Choroid plexus epithelial cell (primary cell): ENCODE results near the gene RBM20.
A peak's percentile ranks its signal among the peaks of the same experiment; 100 is the strongest.

Source experiments
- DNase-seq: peaks from one replicate; pipeline ENCODE4 v3.0.0-alpha.2; 2010; ENCODE audit warnings: low read depth
- H3K4me3 ChIP-seq: 2 replicates; pipeline ENCODE4 v1.5.1; 2011; ENCODE audit warnings: low read depth, mild to moderate bottlenecking, control low read depth, low read length, moderate library complexity
- TF ChIP-seq, protein P1 (sequence below): conservative IDR thresholded peaks from 2 replicates; pipeline ENCODE4 v1.5.1; 2011; ENCODE audit warnings: low read depth, mild to moderate bottlenecking, control low read depth, inconsistent platforms, low read length, moderate library complexity

RBM20 gene

GRCh38 chr10:110643035-110643652, 992 bp upstream of the RBM20 start:
- peak overlapping the region; percentile 70 for H3K4me3 ChIP-seq
- DNase-seq: no peak
- TF ChIP-seq, protein P1, sequence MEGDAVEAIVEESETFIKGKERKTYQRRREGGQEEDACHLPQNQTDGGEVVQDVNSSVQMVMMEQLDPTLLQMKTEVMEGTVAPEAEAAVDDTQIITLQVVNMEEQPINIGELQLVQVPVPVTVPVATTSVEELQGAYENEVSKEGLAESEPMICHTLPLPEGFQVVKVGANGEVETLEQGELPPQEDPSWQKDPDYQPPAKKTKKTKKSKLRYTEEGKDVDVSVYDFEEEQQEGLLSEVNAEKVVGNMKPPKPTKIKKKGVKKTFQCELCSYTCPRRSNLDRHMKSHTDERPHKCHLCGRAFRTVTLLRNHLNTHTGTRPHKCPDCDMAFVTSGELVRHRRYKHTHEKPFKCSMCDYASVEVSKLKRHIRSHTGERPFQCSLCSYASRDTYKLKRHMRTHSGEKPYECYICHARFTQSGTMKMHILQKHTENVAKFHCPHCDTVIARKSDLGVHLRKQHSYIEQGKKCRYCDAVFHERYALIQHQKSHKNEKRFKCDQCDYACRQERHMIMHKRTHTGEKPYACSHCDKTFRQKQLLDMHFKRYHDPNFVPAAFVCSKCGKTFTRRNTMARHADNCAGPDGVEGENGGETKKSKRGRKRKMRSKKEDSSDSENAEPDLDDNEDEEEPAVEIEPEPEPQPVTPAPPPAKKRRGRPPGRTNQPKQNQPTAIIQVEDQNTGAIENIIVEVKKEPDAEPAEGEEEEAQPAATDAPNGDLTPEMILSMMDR: no peak

GRCh38 chr10:110644598-110645462, 694 bp downstream of the RBM20 start:
- H3K4me3 ChIP-seq: peak overlapping the region; percentile 70
- DNase-seq: no peak
- TF ChIP-seq, protein P1: no peak

DNA sequence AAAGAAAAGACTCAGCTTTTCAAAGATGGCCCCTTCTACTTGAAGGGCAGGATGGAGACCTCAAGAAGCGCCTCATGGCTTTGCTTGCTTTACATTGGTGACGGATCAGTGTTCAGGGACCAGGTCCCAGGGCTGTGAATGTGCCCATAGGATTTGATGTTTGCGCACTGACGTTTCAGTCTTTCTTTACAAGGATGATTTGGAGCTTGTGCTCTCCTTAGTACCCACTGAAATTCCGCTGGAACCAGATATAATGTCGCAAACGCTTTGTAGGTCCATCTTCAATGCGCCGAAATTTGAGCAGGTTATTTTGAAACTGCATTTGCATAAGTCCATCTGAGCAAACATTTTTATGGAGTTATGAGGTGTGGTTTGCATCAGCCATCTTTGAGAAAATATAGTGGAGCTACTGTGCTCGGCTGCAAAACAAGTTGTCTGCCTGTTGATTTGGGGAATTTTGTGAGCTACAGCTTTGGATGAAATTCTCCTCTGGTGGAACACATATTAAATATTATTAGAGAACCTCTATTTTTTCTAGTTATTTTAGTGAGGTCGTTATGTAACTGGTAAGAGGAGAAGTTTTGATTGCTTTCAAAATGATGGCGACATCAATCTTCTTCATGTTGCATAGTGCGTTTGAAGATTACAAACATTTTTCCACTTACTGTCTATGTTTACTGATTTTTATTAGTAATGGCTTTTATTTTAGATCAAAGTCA, 2.4 kb downstream of the RBM20 start:
- no peak for DNase-seq
- H3K4me3 ChIP-seq: no peak overlapping the region
- TF ChIP-seq, protein P1: no peak

DNA sequence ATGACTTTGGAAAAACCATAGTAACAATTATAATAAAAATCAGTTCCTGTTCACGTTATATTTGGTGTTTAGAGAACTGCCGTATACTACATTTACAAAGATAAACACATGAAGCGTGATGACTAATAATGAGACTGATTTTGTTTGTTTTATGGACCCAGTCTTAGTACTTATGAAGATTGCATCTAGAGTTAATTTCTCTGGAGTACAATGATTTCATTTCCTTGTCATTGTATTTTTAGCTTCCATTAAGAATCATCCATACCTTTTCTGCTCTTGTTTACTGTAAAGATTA, 2.9 kb downstream of the RBM20 start:
- DNase-seq: no peak
- TF ChIP-seq, protein P1: no peak
- no peak overlapping the region for H3K4me3 ChIP-seq

DNA sequence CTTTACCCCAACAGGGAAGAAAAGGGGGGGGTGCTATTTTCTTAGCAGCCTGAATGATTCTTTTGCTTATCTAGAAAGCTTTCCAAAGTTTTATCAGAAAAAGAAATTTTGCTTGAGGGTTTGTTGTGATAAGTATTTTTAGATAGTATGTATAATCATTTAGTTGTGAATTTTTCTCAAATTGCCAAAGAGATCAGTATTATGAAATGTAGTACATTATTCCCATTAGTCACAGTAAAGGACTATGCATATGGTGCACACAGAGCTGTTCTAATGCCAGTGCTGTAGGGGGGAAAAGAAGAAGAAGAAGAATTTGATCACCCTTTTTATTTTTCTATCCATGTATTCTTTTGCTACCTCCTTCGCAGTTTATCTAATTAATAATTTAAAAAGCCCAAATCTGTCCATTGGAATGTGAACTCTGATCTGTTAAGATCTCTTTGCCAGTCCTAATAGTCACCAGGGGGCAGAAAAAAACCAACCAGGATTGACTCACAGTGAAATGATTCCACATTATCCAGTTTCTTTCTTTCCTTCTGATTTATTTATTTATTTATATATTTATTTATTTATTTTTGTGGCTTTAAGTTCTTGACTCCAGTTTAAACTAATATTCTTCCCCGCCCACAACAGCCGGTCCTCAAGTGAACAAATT, 4.7 kb downstream of the RBM20 start:
- peak; percentile 42 for DNase-seq
- no peak overlapping the region for H3K4me3 ChIP-seq
- TF ChIP-seq, protein P1: no peak

DNA sequence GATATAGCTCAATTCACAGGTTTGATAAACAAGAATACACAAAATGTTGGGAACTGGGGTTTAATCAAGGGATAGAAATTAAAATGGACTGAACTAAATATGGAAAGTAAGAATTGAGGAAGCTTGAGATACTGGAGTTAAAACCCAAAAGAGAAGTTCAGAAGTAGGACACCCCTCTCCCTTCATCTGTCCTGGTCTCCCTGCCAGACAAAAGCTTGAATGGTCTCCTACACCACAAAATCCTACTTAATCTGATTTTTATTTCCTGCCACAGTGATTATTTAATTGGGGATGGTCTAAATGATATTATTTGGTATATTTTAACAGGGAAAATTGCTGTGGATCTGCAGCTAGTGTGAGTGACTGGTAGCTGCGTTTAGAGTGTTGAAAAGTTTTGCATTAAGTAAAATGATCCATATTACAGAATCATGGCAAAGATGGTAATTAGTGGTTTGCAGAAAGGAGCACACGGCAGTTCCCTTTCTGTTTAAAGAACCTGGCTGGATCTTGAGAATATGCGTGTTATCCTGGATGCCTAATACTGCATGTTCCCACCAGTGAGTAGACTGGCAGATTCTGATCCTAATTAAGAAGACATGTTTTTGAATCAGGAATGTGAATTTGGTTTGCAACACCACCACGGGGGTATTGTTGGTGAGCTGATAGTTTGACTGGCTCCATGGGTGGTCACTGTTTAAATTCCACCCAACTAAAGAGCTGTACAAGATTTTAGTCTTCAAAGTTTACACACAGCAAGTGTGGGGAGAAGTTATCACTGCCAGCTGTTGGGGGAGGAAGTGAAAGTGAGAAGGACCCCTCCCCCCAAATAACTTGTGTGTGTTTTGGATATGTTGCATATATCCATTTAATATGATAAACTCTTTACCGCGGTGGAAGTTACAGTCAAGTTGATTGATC, 5.5 kb downstream of the RBM20 start:
- TF ChIP-seq, protein P1: no peak
- peak; percentile 24 for DNase-seq
- no peak overlapping the region for H3K4me3 ChIP-seq
